Measurements from ENCODE around the gene DENND5B.

DNA sequence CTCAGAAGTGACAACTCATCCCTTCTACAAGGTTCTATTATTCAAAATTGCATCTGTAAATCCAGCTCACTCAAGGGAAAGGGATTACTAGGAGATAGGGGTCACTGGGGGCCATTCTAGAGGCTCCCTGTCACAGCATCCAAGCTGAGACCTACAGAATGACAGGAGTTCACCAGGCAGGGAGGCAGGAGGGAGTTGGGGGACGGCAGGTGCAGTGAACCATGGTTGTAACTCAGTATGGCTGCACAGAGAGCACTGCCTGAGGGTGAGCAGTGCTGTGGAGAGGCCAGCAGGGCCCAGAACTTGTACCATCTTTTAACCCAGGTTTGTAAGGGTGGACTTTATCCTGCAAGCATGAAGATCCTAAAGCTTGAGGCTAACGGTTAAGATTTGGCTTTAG, 227.1 kb downstream of the DENND5B start:
- TF ChIP-seq, protein P1, sequence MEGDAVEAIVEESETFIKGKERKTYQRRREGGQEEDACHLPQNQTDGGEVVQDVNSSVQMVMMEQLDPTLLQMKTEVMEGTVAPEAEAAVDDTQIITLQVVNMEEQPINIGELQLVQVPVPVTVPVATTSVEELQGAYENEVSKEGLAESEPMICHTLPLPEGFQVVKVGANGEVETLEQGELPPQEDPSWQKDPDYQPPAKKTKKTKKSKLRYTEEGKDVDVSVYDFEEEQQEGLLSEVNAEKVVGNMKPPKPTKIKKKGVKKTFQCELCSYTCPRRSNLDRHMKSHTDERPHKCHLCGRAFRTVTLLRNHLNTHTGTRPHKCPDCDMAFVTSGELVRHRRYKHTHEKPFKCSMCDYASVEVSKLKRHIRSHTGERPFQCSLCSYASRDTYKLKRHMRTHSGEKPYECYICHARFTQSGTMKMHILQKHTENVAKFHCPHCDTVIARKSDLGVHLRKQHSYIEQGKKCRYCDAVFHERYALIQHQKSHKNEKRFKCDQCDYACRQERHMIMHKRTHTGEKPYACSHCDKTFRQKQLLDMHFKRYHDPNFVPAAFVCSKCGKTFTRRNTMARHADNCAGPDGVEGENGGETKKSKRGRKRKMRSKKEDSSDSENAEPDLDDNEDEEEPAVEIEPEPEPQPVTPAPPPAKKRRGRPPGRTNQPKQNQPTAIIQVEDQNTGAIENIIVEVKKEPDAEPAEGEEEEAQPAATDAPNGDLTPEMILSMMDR (IDR thresholded peaks at IDR 0.05): no peak
- no peak for TF ChIP-seq POLR2A (IDR thresholded peaks at IDR 0.05)

All from stomach (tissue), 4 donors.